Umbilical cord (tissue), 2 donors: ENCODE results near the gene DDX10. TPM values are rescaled to one million over a fixed set of nuclear protein-coding genes. Genes with fewer than 3 reads are reported as not detected.
A peak's percentile ranks its signal among the peaks of the same experiment; 100 is the strongest.
"Not testable (repeated sequence)": the region's sequence is repeated elsewhere in the genome, so short reads cannot be mapped to it uniquely, and the experiment has no call there.

Experiments
- DNase-seq: peaks from one replicate; pipeline ENCODE4 v3.0.0-alpha.2; 2015; ENCODE audit warnings: low spot score
- total RNA-seq: library from RNA; depleted of rRNA; stranded (reverse); fragments of >200 nt; gene quantifications from one replicate; pipeline ENCODE4 v1.2.3, GENCODE V29; 2014; ENCODE audit warnings: low replicate concordance; ENCODE audit not compliant: insufficient read depth

The DDX10 gene
- total RNA-seq: 35.9 TPM

DNA sequence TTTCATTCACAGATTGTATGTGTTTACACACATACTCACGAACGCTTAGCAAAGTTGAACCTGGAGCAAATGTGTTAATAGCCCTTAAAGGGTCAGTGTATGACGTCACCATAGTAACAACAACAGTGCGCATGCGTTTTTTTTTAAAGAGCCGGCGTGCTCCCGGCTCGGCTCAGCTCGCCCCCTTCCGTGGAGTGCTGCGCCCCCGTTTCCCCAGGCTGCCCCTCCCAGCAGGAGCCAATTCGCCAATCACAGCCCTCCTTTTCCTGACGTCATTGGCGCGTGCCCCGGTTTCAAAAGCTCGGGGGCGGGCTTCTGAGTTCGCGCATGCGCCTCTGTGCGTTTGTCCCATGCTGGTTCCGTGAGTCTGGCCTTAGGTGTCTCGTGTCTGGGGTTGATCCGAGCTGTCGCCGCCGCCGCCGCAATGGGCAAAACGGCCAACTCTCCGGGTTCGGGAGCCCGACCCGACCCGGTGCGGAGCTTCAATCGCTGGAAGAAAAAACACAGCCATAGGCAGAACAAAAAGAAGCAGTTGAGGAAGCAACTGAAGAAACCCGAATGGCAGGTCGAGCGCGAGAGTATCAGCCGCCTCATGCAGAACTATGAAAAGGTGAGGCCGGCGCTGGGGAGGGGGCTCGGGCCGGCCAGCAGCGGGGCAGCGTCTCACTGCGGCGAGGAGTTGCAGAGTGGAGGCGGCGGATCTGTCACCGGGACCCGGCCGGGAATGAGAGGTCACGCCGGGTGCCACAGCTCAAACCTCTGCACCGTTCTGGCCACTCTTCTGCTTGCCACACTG, at the start of gene DDX10:
Gene DDX10, plus strand, starts transcription at position 340 of the 796 bp plus-strand sequence. Its CDS starts 85 bp downstream, at position 425.
- peak; percentile 99 for DNase-seq

DNA sequence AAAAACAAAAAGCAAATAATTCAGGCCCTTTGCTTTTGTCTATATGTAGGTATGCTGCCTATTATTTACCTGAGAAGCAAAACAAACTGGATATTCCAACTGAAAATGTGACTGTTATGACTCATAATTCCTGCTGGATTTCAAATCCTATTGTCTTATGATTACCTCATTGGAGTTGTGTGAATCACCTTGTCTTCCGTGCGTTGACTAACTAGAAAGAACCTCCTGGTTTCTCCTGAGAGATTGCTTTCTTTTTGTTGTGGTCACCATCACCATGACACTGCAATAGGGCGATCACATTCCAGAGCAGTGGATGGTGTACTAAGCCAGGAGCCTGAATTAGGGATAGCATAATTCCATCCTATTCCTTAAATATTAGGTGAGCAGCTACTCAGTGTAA, 48.3 kb upstream of the DDX10 start:
- DNase-seq: no peak

DNA sequence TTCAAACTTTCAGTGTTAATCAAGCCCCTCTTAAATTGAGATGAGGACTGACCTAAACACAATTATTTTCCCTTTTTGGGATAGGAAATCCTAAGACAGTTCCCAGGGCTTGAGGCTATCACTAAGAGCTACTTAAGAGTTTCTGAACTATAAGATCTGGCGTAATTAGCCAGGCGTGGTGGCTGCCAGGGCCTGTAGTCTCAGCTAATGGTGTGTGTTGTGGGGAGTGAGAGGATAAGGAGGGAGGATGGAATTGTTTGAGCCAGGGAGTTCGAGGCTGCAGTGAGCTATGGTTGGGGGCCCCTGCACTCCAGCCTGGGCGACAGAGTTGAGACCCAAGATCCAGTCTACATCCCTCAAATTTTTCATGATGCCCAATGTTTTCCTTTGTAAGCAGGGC, 47.8 kb upstream of the DDX10 start:
- no peak for DNase-seq

DNA sequence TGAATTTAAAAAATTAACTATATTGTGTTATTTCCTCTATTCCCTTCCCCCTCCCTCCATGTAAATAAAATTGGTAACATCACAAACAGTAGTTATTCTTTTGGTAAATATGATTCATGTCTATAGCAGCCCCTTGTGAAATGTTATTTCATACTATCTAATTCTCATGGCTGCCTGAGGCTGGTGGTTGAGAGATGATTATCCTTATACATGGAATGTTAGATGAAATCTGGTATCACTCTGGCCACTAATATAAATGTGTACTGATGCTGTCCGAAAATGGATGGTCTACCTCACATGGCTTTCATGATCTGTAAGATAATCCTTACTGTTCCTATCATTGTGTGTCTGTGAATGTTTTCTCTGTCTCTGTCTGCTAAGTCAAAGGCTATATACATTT, 46.3 kb upstream of the DDX10 start:
- DNase-seq: no peak

DNA sequence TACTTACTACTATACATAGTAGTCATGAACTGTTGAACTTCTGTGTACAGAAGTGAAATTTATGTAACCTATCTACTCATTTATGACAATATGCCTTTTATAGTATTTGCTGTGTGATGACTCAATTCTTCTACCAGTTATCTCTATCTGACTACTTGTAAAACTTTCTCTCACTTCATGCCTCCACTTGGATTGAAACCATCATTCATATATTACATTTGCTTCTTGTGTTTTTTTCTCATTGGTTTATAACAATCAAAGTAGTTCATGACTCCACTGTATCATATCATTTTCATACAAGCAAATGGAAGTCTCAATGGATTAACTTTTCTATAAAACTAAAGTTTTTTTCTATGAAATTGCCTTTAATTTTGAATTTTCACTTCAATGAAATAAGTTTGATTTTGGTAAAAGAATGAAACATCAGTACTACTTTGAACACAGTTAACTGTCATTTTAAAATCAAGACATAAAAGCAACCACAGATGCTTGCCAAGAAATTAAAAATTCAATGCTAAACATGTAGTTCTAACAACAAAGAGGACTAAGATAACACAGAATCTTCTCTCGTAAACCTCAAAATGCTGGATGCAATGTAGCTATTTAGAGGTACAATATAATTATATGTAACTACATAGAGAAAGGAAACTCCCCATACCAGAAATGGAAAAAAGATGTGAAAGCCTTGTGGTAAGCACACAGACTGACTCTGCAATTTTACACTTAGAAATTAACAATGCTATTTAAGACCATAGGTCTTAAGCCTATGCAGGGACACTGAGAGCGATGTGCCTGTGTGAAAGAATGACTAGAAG, 43.7 kb upstream of the DDX10 start:
- DNase-seq: no peak

DNA sequence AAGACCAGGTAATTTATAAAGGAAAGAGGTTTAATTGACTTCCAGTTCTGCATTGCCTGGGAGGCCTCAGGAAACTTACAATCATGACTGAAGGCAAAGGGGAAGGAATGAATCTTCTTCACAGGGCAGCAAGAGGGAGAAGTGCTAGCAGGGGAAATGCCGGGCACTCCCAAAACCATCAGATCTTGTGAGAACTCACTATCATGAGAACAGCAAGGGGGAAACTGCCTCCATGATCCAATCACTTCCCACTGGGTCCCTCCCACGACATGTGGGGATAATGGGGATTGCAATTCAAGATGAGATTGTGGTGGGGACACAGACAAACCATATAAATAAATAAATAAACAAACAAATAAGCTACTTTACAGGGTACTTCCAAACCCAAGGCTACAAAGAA, 42.5 kb upstream of the DDX10 start:
- no peak for DNase-seq

DNA sequence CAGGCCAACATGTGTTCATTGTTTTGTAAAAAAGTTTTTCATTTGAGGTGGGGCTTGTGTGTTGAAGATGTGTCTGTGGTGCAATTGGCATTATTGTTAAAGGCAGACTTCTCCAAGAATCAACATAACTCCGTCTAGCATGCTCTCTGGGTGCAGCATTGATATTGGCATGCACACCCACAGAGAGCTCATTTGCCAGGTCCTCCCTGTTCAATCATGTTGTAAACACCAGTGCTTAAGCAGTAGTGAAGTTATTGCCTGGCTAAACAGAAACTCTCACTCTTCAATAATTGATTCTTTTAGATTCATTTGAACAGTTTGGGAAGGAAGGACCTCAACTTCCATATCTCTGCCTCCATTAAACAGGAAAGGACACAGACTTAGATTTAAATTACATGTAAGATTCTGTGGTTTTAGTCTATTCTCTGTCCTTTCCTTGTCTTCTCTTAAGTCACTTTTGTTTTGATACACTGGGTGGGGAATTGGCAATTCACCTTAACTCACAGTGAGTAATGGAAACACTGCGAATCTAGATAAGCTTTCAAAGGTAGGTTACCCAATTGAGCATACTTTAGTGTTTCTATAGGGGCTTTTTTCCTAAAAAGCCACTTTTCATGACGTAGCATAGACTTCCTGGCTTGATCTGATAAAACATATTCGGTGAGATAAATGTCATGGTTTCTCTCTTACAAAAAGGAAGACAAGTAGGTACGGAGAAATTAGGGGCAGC, 40.5 kb upstream of the DDX10 start:
- DNase-seq: no peak

DNA sequence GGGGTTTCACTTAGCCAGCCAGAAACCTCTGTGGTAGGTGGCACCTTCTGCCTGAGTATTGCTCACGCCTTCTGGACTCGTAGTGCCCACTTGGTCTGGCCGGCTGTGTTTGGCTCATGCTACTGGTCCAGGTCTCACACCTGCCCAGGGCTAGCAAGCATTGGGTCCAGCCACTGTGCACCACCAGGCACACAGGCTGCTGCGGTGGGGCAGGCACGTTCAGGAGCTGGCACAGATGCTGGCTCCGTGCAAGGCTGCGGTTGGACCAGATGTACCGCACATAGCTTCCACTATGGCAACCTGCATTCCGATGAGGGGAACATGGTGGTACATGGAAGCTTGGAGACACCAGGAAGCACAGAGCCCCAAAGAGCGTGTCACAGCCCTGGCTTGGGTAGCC, 36.5 kb upstream of the DDX10 start:
- DNase-seq: no peak

DNA sequence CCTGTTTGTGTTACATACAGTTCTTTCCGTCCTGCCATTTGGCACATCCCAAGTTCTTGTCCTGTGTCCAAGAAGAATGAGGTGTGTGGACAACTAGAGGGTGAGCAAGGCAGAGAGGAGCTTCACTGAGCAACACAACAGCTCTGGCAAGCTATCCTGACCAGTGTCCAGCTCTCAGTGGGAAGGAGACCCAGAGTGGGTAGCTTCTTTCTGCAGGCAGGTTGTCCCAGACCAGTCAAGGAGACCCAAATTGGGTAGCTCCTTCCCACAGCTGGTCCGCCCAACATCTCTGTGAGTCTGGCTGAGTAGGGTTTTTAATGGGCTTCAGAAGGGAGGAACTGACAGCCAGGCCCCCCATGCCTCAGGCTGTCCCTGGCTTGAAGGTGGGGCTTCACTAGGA, 36.1 kb upstream of the DDX10 start:
- DNase-seq: no peak

DNA sequence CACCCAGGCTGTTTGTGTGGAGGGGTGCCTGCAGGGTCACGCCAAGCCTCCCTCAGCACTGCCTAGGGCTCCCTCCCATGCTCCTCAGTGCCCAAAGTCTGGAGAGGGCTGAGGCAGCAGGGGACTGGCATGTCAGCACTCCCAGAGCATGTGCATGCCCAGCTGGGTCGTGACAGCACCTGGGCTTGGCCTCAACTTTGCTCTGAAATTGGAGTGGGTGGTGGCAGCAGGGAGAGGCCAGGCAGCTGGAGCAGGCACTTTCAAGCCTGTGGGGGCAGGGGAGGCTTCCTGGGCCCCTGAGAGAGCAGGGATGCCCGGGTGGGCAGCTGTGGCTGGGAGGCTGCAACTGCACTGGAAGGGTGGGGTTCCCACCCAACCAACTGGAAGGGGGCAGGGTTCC, 35.6 kb upstream of the DDX10 start:
- no peak for DNase-seq

DNA sequence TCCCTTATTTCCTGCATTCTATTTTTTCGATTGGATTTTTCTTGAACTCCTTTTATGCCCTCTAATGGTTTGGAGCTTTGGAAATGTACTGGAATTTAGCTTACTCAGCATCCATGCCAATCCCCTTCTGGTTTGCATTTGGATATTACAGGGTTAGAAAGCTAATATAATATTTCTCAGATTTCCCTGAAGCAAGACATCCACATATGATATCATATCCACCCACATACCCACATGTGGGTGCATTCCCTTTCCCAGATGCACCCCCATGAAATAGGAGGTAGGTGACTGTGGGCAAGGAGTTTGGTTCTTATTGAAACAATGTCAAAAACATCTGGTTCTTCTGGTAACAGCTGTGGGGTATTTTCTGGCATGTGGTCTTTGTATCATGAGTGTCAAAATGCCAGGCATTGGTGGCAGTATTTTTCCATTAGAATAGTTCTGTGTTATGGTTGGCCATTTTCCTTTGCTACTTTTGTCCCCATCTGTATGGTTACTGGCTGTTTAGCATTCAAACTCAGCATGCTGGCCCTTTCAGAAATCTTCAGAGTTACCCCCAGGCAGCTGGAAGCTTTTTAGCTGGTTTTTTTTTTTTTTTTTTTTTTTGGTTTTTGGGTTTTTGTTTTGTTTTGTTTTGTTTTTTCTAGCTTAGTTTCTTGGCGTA, 32.7 kb upstream of the DDX10 start:
- DNase-seq: no peak

DNA sequence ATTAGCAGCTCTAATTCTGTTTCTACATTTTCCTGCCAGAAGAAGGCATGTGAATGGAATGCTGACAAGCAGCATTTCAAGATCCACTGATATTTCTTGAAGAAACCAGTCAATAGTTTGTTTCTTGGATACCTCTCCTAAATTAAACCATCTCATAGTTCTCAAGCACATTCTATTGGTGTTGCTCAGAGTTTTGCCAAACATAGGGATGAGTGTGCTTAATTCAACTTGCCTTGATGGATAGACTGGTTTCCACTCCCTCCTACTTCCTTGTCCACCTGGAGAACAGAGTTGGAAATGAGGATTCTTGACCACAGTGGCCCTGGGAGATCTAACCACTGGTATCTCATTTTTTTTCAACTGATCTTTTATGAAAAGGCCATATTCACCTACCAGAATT, 29.8 kb upstream of the DDX10 start:
- DNase-seq: peak; percentile 43

DNA sequence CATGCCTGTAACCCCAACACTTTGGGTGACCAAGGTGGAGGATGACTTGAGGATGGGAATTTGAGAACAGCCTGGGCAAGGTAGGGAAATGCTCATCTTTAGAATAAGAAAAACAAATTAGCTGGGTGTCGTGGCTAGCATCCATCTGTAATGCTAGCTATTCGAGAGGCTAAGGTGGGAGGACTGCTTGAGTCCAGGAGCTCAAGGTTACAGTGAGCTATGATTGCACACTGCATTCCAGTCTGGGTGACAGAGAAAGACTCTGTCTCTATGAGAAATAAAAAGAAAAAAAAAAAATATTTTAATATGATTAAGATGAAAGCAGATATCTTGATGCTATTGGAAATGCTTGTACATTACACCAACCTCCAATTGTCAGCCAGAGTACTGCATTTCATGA, 28.6 kb upstream of the DDX10 start:
- DNase-seq: no peak

DNA sequence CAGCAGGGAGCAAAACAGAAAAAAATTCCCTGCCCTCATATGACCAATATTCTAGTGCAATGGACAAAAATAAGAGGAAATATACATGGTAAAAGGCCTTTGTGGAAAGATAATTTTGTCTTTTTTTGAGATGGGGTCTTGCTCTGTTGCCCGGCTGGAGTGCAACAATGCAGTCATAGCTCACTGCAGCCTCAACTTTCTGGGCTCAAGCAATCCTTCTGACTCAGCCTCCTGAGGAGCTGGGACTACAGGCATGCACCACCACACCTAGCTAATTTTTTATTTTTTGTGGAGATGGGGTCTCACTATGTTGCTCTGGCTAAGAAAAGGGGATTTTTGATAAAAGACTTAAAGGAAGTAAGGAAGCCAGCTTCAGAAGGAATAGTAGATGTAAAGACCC, 25.7 kb upstream of the DDX10 start:
- no peak for DNase-seq

DNA sequence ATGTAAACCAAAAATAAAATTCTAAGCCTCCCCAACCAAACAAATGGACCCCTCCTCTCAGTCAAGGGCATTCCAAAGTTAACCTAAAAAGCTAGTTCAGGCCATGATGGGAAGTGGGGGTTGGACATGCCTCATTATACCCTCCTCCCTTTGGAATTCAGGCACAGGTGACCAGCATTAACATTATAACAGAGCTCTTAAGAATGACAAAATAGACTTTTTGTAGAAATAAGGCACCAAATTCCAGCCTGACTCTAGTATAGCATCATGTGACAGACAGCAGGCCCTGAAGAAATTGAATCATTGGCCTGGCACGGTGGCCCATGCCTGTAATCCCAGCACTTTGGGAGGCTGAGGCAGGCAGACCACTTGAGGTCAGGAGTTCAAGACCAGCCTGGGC, 23.1 kb upstream of the DDX10 start:
- not testable (repeated sequence) for DNase-seq

DNA sequence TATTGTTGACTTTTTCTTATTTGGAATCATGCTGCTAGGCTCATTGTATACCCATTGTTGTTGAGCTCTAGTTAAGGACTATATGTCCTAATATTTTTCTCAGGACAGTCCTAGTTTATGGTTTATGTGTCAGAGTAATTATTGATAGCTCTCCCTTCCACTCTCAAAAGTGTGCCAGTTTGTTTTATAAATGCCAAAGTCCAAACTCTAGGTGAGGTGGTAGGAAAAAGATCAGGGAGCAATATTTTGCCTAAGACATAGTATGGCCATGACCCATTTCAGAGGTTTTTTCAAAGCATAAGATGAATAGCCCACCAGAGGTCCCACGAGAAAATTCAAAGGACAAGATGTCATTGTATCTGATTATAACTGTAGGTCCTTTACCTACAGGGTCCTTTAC, 20.9 kb upstream of the DDX10 start:
- DNase-seq: no peak

DNA sequence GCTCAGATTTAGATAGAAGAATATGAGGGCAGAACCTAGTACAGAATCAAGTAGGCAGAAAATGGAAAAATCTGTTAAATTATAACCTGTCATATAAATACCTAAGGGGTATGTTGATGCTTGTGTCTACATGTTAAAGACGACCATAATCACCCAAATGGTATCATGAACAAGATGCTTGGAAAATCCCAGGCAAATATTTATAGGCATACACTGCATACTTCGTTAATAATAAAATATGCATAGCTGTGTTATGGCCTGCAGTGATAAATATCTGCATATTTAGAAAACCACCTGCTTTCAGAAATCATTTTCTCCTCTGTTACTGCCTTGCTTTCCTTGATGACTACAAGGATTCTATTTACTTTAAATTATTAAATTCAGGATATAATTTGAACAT, 18.9 kb upstream of the DDX10 start:
- no peak for DNase-seq

DNA sequence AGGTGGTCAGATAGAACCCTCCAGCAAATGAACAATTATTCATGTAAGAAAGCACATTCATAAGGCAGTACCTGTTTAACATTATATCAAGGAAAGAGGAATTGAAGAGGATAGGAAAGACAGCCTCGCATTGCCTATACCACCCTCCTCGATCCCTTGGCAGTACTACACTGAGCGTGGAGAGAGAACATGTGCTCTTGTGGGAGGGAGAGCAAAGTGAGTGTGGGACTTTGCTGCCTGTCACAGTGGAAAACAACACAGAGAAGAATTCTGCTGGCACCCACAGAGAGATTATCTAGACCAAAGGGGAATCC, 17.5 kb upstream of the DDX10 start:
- no peak for DNase-seq

DNA sequence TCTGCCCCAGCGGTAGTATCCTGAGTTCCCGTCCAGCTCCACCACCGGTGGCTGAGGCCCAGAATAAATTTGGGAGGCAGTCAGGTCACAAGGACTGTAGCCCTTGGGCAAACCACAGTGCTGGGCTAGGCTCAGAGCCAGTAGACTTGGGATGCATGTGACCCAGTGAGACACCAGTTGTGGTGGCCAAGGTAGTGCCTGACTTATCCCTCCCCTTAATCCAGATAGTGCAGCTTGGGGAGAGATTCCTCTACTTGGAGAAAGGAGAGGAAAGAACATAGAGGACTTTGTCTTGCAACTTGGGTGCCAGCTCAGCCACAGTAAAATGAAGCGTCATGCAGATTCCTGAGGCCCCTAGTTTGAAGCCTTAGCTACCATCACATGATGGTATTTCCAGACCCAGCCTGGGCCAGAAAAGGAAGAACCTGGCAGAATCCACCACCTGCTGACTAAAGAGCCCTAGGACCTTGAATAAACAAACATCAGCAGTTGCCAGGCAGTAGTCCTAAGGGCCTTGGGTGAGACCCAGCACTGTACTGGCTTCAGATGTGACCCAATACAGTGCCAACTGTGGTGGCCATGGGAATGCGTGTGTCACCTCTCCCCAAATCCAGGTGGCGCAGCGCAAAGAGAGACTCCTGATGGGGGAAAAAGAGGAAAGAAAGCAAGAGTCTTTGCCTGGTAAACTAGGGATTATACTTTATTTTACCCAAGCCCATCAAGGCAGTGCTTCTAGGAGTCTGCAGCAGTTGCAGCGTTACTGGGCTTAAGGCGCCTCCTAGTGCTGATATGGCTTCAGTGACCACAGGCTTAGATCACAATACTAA, 17.0 kb upstream of the DDX10 start:
- peak; percentile 89 for DNase-seq

DNA sequence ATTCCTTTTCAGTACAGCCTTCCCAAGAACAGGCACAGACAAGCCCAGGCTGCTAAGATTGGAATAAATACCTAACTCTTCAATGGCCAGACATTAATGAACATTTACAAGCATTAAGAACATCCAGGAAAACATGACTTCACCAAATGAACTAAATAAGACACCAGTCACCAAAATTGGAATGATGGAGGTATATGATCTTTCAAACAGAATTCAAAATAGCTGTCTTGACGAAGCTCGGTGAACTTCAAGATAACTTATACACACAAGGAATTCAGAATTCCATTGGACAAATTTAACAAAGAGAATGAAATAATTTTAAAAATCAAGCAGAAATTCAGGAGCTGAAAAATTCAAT, 16.4 kb upstream of the DDX10 start:
- no peak for DNase-seq

DNA sequence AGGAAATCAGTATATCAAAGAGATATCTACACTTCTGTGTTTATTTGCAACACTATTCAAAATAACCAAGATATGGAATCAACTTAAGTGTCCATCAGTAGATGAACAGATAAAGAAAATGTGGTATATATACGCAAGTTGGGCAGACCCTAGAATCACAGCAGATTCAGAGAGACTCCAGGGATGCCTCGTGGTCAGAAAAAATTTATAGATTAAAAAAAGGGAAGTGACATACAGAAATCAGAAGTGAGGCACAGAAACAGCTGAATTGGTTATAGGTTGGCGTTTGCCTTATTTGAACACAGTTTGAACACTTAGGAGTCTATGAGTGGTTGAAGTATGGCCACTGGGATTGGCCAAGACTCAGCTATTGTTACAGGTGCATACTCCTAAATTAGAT, 10.8 kb upstream of the DDX10 start:
- DNase-seq: not testable (repeated sequence)
